ENCODE data around the gene NXF1.
"Not testable (repeated sequence)": the region's sequence is repeated elsewhere in the genome, so short reads cannot be mapped to it uniquely, and the experiment has no call there.

Gene NXF1

GRCh38 chr11:62757846-62758788 lies 47.1 kb downstream of the NXF1 start:
- no peak overlapping the region for H3K4me3 ChIP-seq
- H3K36me3 ChIP-seq, result peaks cover 0 to 8% (median 5%) of the 10 kb centered on the region in 11 experiments; a peak in 6 of 22 replicates
- H3K9me3 ChIP-seq (replicated peaks in 1 of 11), result no peaks in the 10 kb centered on the region
- no peak; a peak in 1 of 22 replicates for TF ChIP-seq Cebpa-rat (IDR thresholded peaks at IDR 0.05)
- no peak overlapping the region for H3K9ac ChIP-seq
- peaks cover 24 to 38% (median 30%) of the 10 kb centered on the region in 10 experiments for H3K4me1 ChIP-seq
- H4K20me1 ChIP-seq, result peaks cover 0 to 5% (median 0%) of the 10 kb centered on the region in 11 experiments; a peak in 3 of 22 replicates
- H3K27me3 ChIP-seq, result no peaks in the 10 kb centered on the region
- no peak overlapping the region for H3K27ac ChIP-seq
- no peak overlapping the region for H3K4me2 ChIP-seq

DNA sequence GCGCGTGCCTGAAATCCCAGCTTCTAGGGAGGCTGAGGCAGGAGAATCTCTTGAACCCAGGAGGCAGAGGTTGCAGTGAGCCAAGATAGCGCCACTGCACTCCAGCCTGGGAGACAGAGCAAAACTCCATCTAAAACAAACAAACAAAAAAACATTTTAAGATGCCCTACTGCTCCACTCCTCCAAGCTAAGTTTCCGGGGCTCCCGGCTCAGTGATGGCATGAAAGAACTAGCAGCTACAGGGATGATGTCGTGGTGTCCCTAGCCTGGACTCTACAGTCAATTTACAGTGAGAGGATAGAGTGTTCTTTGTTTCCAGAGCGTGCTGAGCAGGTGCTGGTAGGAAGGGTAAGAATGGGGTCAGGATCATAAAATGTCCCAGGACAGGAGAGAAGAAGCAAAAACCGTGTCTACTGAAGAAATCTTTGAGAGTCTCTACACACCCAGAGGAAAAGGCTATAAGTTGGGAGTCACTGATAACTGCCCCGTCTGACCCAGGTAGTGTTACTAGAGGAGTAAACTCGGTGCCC lies 50.1 kb downstream of the NXF1 start:
- no peaks in the 10 kb centered on the region for H3K27me3 ChIP-seq
- peak overlapping the region in 8 of 11 experiments; percentile 85 to 96 (median 90); a peak in 11 of 22 replicates for H3K9ac ChIP-seq
- H3K9me3 ChIP-seq (replicated peaks in 1 of 11), result no peaks in the 10 kb centered on the region
- H3K4me3 ChIP-seq, result peak overlapping the region in 1 of 10 experiments; percentile 68; a peak in 5 of 20 replicates
- H3K4me2 ChIP-seq, result peak overlapping the region in 10 of 11 experiments; percentile 67 to 86 (median 76); a peak in 18 of 22 replicates
- no peak for TF ChIP-seq Cebpa-rat (IDR thresholded peaks at IDR 0.05)
- H3K27ac ChIP-seq, result peak overlapping the region in 4 of 11 experiments; percentile 88 to 97 (median 92); a peak in 5 of 22 replicates
- peaks cover 0 to 21% (median 0%) of the 10 kb centered on the region in 11 experiments; a peak in 4 of 22 replicates for H4K20me1 ChIP-seq
- peaks cover 6 to 27% (median 16%) of the 10 kb centered on the region in 11 experiments; a peak in 18 of 22 replicates for H3K36me3 ChIP-seq
- H3K4me1 ChIP-seq, result peaks cover 22 to 41% (median 30%) of the 10 kb centered on the region in 10 experiments

DNA sequence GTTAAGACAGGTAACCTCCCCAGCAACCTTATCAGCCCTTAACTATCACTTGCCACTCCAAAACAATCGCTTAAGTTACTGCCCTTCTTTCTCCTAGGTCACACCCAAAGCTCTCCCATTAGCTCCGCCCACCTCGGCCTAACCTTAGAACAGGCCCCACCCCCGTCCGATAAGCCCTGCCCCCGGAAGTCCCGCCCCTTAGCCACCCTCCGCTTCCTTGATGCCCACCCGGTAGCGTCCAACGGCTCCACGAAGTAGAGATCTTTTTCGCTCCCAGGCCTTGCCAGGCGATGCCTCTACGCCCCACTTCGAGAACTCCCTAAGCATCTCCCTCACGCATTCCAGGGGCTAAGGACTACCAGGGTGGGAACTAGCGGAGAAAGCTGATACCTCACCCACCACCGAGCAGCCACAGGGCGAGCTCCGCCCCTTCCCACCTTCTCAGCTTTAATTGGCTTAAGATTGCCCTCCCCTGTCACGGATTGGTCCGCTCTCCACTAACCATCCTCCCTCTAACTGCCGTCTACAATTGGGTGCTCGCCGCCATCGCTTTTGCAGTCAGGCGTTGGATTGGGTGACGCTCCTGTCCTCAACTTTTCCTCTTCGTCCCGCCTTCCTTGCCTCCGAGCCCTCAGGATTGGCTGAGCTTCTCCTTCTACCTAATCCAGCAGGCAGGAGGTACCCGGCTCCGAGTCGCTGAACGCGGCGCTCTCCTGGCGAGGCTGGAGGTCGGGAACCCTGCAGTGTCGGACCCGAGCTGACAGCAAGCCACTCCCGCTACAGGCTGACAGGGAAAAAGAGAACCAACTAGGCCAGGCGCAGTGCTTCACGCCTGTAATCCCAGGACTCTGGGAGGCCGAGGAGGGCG lies 51.3 kb downstream of the NXF1 start, which contains the start of gene ZBTB3:
ZBTB3 (minus strand) TSS at position 425 of the 868 bp plus-strand sequence. CDS start 496 bp downstream, outside the sequence.
- peak within 1 kb of the TSS; percentile 85 to 96 (median 92) for H3K9ac ChIP-seq
- peaks cover 6 to 37% (median 18%) of the 10 kb centered on the region in 11 experiments; a peak in 19 of 22 replicates for H3K36me3 ChIP-seq
- H3K4me3 ChIP-seq, result peak within 1 kb of the TSS; percentile 55 to 80 (median 68)
- H3K27me3 ChIP-seq, result no peaks in the 10 kb centered on the region
- H3K4me2 ChIP-seq, result peak within 1 kb of the TSS; percentile 76 to 97 (median 91)
- no peak for TF ChIP-seq Cebpa-rat (IDR thresholded peaks at IDR 0.05)
- no peaks in the 10 kb centered on the region for H3K9me3 ChIP-seq (replicated peaks in 1 of 11)
- H4K20me1 ChIP-seq, result peaks cover 0 to 21% (median 0%) of the 10 kb centered on the region in 11 experiments; a peak in 5 of 22 replicates
- peaks cover 26 to 53% (median 36%) of the 10 kb centered on the region in 10 experiments for H3K4me1 ChIP-seq
- H3K27ac ChIP-seq, result peak within 1 kb of the TSS; percentile 78 to 97 (median 94); a peak in 21 of 22 replicates

DNA sequence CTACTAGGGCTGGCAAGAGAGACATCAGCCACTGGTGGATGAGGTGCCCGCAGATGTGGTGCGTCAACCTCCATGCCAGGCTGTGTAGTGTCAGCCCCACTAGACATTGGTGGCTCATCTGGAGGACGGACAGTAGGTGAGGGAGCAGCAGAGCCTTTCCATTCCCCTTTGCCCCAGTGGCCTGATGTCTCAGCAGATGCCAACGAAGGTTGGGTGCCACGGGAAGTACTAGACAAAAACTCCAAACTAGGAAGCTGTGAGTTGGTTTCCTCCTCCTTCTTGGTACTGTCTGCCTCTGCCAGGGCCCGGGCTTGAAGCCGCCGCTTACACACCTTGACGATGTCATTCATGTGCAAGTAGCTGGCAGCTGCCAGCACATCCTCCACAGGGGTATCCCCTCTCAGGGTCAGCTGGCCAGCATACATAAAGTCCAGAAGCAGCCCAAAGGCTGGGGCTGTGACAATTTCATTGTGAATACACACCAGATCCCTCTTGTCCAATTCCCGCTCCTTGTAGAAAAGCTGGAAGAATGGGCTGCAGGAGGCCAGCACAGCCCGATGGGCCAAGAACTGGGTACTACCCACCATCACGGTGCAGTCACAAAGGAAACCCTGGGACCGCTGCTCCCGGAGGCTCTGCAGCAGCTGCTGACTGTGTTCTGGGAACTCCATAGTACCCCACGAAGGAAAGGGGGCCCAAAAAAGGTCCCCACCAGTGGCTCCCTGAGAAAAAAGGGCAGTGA lies 52.1 kb downstream of the NXF1 start:
- Histone ChIP-seq H3K36me3 (peaks cover 10 to 43% (median 18%) of the 10 kb centered on the region in 11 experiments; a peak in 19 of 22 replicates), H4K20me1 (peaks cover 0 to 27% (median 0%) of the 10 kb centered on the region in 11 experiments; a peak in 5 of 22 replicates), H3K27ac (peak overlapping the region; percentile 78 to 97 (median 94); a peak in 18 of 22 replicates), H3K9me3 (replicated peaks in 1 of 11) (no peaks in the 10 kb centered on the region), H3K4me3 (peak overlapping the region; percentile 55 to 80 (median 68)), H3K9ac (peak overlapping the region; percentile 85 to 96 (median 92)), H3K27me3 (no peaks in the 10 kb centered on the region), H3K4me1 (peaks cover 34 to 60% (median 44%) of the 10 kb centered on the region in 10 experiments), H3K4me2 (peak overlapping the region; percentile 76 to 97 (median 91))
- no peak for TF ChIP-seq Cebpa-rat (IDR thresholded peaks at IDR 0.05)

GRCh38 chr11:62752177-62752785 lies 53.0 kb downstream of the NXF1 start:
- Histone ChIP-seq H3K4me3 (no peak overlapping the region), H4K20me1 (peaks cover 0 to 27% (median 0%) of the 10 kb centered on the region in 11 experiments; a peak in 5 of 22 replicates), H3K27ac (peak overlapping the region in 1 of 11 experiments; percentile 26; a peak in 1 of 22 replicates), H3K36me3 (peaks cover 10 to 43% (median 18%) of the 10 kb centered on the region in 11 experiments; a peak in 19 of 22 replicates), H3K27me3 (no peaks in the 10 kb centered on the region), H3K4me1 (peaks cover 42 to 69% (median 53%) of the 10 kb centered on the region in 10 experiments), H3K9me3 (replicated peaks in 1 of 11) (no peaks in the 10 kb centered on the region), H3K9ac (peak overlapping the region in 10 of 11 experiments; percentile 35 to 94 (median 88); a peak in 8 of 22 replicates), H3K4me2 (peak overlapping the region; percentile 18 to 97 (median 91); a peak in 20 of 22 replicates)
- TF ChIP-seq Cebpa-rat (IDR thresholded peaks at IDR 0.05), result no peak

DNA sequence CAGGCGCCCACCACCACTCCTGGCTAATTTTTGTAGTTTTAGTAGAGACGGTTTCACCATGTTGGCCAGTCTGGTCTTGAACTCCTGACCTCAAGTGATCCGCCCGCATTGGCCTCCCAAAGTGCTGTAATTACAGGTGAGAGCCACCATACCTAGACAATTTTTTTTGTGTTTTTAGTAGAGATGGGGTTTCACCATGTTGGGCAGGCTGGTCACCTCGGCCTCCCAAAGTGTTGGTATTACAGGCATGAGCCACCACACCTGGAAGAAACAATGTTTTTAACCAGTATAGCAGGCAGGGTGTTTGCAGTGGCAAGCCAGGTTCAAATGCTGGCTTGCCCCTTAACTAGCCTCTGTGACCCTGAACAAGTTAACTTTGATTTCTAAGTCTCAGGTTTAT lies 55.3 kb downstream of the NXF1 start:
- Histone ChIP-seq H4K20me1 (peaks cover 0 to 27% (median 0%) of the 10 kb centered on the region in 11 experiments; a peak in 5 of 22 replicates), H3K36me3 (peaks cover 10 to 43% (median 18%) of the 10 kb centered on the region in 11 experiments; a peak in 19 of 22 replicates), H3K4me1 (peaks cover 48 to 70% (median 58%) of the 10 kb centered on the region in 10 experiments), H3K4me2 (peak overlapping the region in 2 of 11 experiments; percentile 23 to 35; a peak in 1 of 22 replicates)
- not testable (repeated sequence) for H3K27me3 ChIP-seq; H3K9ac ChIP-seq; H3K27ac ChIP-seq; H3K4me3 ChIP-seq; H3K9me3 ChIP-seq (replicated peaks in 1 of 11)

Measured in BLaER1 treated with 17β-estradiol and CSF1 and Interleukin-3, amounts not matched to agents 10 nM and 100 nM (cell line).